GM23338 (cell line): ENCODE measurements around the gene MRTFA.

ENCODE experiments used
- CREB1 ChIP-seq: fragments of 250-450 bp; sonication (Bioruptor Pico); IDR thresholded peaks from 2 replicates; pipeline ENCODE4 v1.5.0; 2020; ENCODE audit warnings: low read depth, mild to moderate bottlenecking, moderate library complexity
- EZH2 ChIP-seq: fragments of 200-600 bp; sonication (generic); IDR thresholded peaks from one replicate; pipeline ENCODE4 v1.8.0; 2017; ENCODE audit warnings: antibody characterized with exemption, mild to moderate bottlenecking, low read depth; ENCODE audit not compliant: unreplicated experiment
- EZH2phosphoT487 ChIP-seq: fragments of 200-600 bp; sonication (generic); IDR thresholded peaks from one replicate; pipeline ENCODE4 v1.8.1; 2018; ENCODE audit warnings: antibody characterized with exemption; ENCODE audit not compliant: unreplicated experiment
- JUNB ChIP-seq: IDR thresholded peaks from one replicate; pipeline ENCODE4 v1.6.1; 2016; ENCODE audit warnings: antibody characterized with exemption; ENCODE audit not compliant: unreplicated experiment
- POLR2AphosphoS5 ChIP-seq: IDR thresholded peaks from 2 replicates; pipeline ENCODE4 v1.6.1; 2016; ENCODE audit warnings: antibody characterized with exemption, low read depth
- STAT1 ChIP-seq: IDR thresholded peaks from one replicate; pipeline ENCODE4 v1.6.1; 2016; ENCODE audit warnings: antibody characterized with exemption; ENCODE audit not compliant: unreplicated experiment
- ZNF331 ChIP-seq: fragments of 250-450 bp; sonication (Bioruptor Pico); IDR thresholded peaks from 2 replicates; pipeline ENCODE4 v1.5.0; 2020; ENCODE audit warnings: low read depth, mild to moderate bottlenecking, moderate library complexity
- TF ChIP-seq, protein P1 (sequence below), 2 experiments: fragments of 200-600 bp in 1 of 2; sonication (generic) in 1 of 2; conservative IDR thresholded peaks; 2 replicates each; pipeline versions ENCODE4 v1.5.1 to v1.6.1; 2016 to 2017; ENCODE audit warnings: antibody characterized with exemption in 2 of 2, low read depth in 2 of 2, mild to moderate bottlenecking in 2 of 2, moderate library complexity in 1 of 2
- TF ChIP-seq, protein P2 (sequence below): IDR thresholded peaks from one replicate; pipeline ENCODE4 v1.6.1; 2018; ENCODE audit warnings: antibody characterized with exemption; ENCODE audit not compliant: unreplicated experiment
- TF ChIP-seq, protein P3 (sequence below): fragments of 250-450 bp; sonication (Bioruptor Pico); IDR thresholded peaks from 2 replicates; pipeline ENCODE4 v1.5.0; 2020; ENCODE audit warnings: mild to moderate bottlenecking, moderate library complexity

DNA sequence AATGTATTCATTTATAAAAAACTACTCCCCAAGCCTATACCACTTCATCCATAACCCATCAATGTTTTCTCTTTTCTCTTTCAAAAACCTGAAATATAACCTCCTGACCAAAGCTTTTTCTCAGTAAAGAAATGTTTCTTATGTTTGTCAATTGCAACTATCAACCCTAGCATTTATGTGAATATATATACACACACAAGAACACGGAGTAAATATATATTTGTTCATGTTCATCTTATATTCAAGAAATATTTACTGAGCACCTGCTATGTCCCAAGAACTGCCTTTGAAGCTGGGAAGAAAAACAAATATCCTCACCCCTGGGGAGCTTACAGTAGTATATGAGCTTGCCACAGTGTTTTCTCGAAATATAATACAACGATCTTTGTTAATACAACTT lies 3.5 kb downstream of the MRTFA start:
- TF ChIP-seq, protein P1, sequence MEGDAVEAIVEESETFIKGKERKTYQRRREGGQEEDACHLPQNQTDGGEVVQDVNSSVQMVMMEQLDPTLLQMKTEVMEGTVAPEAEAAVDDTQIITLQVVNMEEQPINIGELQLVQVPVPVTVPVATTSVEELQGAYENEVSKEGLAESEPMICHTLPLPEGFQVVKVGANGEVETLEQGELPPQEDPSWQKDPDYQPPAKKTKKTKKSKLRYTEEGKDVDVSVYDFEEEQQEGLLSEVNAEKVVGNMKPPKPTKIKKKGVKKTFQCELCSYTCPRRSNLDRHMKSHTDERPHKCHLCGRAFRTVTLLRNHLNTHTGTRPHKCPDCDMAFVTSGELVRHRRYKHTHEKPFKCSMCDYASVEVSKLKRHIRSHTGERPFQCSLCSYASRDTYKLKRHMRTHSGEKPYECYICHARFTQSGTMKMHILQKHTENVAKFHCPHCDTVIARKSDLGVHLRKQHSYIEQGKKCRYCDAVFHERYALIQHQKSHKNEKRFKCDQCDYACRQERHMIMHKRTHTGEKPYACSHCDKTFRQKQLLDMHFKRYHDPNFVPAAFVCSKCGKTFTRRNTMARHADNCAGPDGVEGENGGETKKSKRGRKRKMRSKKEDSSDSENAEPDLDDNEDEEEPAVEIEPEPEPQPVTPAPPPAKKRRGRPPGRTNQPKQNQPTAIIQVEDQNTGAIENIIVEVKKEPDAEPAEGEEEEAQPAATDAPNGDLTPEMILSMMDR (conservative IDR thresholded peaks at IDR 0.05; ENCODE audit: low read depth in 2 of 2) = no peak
- TF ChIP-seq EZH2 (no peak), POLR2AphosphoS5 (no peak), CREB1 (no peak), STAT1 (no peak), EZH2phosphoT487 (no peak), ZNF331 (no peak), JUNB (no peak)
- TF ChIP-seq, protein P2, sequence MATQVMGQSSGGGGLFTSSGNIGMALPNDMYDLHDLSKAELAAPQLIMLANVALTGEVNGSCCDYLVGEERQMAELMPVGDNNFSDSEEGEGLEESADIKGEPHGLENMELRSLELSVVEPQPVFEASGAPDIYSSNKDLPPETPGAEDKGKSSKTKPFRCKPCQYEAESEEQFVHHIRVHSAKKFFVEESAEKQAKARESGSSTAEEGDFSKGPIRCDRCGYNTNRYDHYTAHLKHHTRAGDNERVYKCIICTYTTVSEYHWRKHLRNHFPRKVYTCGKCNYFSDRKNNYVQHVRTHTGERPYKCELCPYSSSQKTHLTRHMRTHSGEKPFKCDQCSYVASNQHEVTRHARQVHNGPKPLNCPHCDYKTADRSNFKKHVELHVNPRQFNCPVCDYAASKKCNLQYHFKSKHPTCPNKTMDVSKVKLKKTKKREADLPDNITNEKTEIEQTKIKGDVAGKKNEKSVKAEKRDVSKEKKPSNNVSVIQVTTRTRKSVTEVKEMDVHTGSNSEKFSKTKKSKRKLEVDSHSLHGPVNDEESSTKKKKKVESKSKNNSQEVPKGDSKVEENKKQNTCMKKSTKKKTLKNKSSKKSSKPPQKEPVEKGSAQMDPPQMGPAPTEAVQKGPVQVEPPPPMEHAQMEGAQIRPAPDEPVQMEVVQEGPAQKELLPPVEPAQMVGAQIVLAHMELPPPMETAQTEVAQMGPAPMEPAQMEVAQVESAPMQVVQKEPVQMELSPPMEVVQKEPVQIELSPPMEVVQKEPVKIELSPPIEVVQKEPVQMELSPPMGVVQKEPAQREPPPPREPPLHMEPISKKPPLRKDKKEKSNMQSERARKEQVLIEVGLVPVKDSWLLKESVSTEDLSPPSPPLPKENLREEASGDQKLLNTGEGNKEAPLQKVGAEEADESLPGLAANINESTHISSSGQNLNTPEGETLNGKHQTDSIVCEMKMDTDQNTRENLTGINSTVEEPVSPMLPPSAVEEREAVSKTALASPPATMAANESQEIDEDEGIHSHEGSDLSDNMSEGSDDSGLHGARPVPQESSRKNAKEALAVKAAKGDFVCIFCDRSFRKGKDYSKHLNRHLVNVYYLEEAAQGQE = no peak
- TF ChIP-seq, protein P3, sequence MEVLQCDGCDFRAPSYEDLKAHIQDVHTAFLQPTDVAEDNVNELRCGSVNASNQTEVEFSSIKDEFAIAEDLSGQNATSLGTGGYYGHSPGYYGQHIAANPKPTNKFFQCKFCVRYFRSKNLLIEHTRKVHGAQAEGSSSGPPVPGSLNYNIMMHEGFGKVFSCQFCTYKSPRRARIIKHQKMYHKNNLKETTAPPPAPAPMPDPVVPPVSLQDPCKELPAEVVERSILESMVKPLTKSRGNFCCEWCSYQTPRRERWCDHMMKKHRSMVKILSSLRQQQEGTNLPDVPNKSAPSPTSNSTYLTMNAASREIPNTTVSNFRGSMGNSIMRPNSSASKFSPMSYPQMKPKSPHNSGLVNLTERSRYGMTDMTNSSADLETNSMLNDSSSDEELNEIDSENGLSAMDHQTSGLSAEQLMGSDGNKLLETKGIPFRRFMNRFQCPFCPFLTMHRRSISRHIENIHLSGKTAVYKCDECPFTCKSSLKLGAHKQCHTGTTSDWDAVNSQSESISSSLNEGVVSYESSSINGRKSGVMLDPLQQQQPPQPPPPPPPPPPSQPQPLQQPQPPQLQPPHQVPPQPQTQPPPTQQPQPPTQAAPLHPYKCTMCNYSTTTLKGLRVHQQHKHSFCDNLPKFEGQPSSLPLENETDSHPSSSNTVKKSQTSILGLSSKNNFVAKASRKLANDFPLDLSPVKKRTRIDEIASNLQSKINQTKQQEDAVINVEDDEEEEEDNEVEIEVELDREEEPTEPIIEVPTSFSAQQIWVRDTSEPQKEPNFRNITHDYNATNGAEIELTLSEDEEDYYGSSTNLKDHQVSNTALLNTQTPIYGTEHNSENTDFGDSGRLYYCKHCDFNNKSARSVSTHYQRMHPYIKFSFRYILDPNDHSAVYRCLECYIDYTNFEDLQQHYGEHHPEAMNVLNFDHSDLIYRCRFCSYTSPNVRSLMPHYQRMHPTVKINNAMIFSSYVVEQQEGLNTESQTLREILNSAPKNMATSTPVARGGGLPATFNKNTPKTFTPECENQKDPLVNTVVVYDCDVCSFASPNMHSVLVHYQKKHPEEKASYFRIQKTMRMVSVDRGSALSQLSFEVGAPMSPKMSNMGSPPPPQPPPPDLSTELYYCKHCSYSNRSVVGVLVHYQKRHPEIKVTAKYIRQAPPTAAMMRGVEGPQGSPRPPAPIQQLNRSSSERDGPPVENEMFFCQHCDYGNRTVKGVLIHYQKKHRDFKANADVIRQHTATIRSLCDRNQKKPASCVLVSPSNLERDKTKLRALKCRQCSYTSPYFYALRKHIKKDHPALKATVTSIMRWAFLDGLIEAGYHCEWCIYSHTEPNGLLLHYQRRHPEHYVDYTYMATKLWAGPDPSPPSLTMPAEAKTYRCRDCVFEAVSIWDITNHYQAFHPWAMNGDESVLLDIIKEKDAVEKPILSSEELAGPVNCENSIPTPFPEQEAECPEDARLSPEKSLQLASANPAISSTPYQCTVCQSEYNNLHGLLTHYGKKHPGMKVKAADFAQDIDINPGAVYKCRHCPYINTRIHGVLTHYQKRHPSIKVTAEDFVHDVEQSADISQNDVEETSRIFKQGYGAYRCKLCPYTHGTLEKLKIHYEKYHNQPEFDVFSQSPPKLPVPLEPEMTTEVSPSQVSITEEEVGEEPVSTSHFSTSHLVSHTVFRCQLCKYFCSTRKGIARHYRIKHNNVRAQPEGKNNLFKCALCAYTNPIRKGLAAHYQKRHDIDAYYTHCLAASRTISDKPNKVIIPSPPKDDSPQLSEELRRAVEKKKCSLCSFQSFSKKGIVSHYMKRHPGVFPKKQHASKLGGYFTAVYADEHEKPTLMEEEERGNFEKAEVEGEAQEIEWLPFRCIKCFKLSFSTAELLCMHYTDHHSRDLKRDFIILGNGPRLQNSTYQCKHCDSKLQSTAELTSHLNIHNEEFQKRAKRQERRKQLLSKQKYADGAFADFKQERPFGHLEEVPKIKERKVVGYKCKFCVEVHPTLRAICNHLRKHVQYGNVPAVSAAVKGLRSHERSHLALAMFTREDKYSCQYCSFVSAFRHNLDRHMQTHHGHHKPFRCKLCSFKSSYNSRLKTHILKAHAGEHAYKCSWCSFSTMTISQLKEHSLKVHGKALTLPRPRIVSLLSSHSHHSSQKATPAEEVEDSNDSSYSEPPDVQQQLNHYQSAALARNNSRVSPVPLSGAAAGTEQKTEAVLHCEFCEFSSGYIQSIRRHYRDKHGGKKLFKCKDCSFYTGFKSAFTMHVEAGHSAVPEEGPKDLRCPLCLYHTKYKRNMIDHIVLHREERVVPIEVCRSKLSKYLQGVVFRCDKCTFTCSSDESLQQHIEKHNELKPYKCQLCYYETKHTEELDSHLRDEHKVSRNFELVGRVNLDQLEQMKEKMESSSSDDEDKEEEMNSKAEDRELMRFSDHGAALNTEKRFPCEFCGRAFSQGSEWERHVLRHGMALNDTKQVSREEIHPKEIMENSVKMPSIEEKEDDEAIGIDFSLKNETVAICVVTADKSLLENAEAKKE (CRISPR knock-in tag) = no peak
